ENCODE measurements around the gene MACROD1. TPM values are rescaled to one million over a fixed set of nuclear protein-coding genes. Genes with fewer than 3 reads are reported as not detected.
"Not testable (repeated sequence)": the region's sequence is repeated elsewhere in the genome, so short reads cannot be mapped to it uniquely, and the experiment has no call there.

The MACROD1 gene
- total RNA-seq, 1 experiment from 2014 or later: 26.3 TPM

DNA sequence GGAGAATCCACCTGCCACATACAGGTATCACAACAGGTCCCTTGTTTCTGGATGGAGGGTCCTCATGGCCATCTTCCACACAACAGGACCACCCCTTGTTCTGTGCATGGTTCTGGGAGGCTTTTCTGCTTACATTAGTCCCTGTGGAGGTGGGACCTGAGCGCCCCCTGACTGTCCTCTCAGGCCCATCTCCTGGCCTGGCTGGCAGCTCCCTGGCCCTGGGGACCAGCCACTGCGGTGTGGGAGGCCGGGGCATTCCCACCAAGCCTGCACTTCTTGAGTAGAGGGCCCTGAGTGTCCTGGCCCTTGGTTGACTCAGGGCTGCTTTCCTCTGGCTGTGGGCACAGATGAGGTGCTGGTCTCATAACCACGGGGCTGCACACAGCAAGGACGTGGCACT, 186.5 kb downstream of the MACROD1 start:
- H3K4me3 ChIP-seq: no peak overlapping the region
- no peak for DNase-seq

DNA sequence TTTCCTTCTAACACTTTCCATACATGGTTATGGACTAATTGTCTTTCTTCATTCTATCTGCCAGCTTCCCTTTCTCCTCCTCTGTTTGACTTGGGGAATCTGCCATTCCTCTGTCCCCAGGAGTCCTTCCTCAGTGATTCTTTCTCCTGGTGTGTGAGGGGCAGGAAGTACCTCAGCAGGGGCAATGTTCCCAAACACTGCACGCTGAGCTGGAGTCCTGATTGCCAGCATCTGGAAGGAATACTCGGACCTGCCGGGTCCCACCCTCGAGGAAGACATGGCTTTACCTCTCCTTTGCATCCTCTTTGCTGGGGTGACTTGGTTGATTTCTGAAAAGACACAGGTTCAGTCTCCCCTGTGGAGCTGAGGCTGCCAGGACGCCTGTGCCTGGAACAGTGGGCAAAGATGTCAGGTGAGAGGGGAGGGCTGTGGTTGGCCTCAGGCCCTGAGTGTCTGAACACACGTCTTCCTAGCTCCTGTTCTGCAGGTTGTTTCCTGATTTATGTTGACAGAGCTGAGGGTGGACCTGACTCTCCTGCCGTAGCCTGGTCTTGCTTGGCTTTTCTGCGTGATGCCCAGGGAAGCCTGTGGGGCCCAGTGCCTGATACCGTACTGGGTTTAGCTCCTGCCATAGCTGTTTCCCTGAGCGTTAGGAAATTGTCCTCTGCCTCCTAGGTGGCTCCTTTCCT, 187.2 kb downstream of the MACROD1 start:
- Histone ChIP-seq H3K4me1 (peaks cover 4% of the 10 kb centered on the region), H3K27ac (no peak overlapping the region), H3K9me3 (replicated peaks) (no peaks in the 10 kb centered on the region), H3K36me3 (peaks cover 10% of the 10 kb centered on the region; the same call in 1 of the 2 replicates), H3K27me3 (no peaks in the 10 kb centered on the region), H3K4me3 (no peak overlapping the region)
- no peak for DNase-seq

More for the DNA sequence above, 186.5 kb downstream of the MACROD1 start:
- Histone ChIP-seq H3K27me3 (no peaks in the 10 kb centered on the region), H3K9me3 (replicated peaks) (no peaks in the 10 kb centered on the region), H3K4me1 (peaks cover 4% of the 10 kb centered on the region), H3K27ac (no peak overlapping the region), H3K36me3 (peaks cover 10% of the 10 kb centered on the region; the same call in 1 of the 2 replicates)

DNA sequence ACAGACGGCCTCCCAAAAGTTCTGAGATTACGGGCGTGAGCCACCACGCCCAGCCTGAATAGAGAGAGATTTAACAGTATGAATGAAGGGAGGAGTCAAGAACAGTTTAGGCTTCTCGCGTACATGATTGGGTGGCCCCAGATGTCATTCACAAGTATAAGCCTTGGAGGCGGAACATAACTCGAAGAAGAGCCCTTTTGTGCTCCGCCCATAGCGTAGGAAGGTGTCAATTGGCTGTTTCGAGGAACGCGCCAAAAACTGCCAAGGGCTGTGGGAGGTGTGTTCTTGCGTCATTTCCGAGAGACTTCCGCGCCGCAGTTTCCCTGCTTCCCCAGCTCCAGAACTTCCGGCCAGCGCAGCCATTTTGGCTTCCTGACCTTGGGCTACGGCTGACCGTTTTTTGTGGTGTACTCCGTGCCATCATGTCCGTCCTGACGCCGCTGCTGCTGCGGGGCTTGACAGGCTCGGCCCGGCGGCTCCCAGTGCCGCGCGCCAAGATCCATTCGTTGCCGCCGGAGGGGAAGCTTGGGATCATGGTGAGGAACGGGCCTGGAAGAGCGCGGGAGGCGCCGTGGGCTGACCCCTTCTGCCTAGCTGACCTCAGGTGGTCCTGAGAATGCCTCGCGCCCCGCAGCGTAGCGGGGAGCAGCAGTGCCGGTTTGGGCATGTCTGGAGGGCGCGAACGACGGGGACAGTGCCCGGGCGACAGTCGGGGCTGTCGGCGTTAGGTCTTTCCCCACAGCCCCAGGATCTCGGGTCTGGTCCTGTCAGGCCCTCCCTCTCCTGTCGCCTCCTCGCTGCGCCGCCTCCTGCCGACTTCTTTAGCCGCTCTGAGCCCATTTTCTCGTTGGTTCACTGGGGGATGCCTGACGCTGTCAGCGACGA, 191.4 kb downstream of the MACROD1 start, which contains the start of gene COX8A:
Gene COX8A (plus strand): TSS at position 362 of the 885 bp plus-strand sequence. CDS start 61 bp downstream, at position 423.
- no peaks in the 10 kb centered on the region for H3K27me3 ChIP-seq
- peaks cover 10% of the 10 kb centered on the region; the same call in 1 of the 2 replicates for H3K36me3 ChIP-seq
- H3K9me3 ChIP-seq (replicated peaks): no peaks in the 10 kb centered on the region
- H3K4me3 ChIP-seq: peak within 1 kb of the TSS; percentile 78
- peaks cover 4% of the 10 kb centered on the region for H3K4me1 ChIP-seq
- DNase-seq: peak; percentile 99 to 100
- peak within 1 kb of the TSS; percentile 87 for H3K27ac ChIP-seq

DNA sequence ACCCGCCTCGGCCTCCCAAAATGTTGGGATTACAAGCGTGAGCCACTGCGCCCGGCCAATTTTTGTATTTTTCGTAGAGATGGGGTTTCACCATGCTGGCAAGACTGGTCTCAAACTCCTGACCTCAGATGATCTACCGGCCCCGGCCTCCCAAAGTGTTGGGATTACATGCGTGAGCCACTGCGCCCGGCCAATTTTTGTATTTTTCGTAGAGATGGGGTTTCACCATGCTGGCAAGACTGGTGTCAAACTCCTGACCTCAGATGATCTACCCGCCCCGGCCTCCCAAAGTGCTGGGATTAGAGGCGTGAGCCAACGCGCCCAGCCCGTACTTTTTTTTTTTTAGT, 192.0 kb downstream of the MACROD1 start:
- H3K9me3 ChIP-seq (replicated peaks); DNase-seq; H3K4me3 ChIP-seq; H3K27ac ChIP-seq; H3K4me1 ChIP-seq; H3K27me3 ChIP-seq: not testable (repeated sequence)
- peaks cover 10% of the 10 kb centered on the region; the same call in 1 of the 2 replicates for H3K36me3 ChIP-seq

DNA sequence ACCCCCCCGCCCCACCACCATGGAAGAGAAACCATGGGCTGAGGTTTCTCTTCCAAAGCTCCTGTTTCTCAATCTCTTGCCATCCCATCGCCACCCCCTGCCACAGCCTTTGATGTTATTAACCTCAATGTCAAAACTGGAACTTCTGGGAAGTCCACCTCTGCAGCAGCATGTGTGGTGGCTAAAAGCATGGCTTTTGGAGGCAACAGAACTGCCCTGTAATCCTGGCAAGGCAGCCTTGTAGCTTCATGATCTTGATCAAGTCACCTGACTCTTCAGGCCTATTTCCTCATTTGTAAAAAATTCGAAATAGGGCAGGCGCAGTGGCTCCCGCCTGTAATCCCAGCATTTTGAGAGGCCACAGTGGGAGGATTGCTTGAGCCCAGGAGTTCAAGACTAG, 195.0 kb downstream of the MACROD1 start:
- no peak for DNase-seq
- Histone ChIP-seq H3K4me1 (peaks cover 2% of the 10 kb centered on the region), H3K27ac (no peak overlapping the region), H3K4me3 (no peak overlapping the region), H3K27me3 (no peaks in the 10 kb centered on the region), H3K9me3 (replicated peaks) (no peaks in the 10 kb centered on the region), H3K36me3 (peaks cover 1% of the 10 kb centered on the region; the same call in 1 of the 2 replicates)

DNA sequence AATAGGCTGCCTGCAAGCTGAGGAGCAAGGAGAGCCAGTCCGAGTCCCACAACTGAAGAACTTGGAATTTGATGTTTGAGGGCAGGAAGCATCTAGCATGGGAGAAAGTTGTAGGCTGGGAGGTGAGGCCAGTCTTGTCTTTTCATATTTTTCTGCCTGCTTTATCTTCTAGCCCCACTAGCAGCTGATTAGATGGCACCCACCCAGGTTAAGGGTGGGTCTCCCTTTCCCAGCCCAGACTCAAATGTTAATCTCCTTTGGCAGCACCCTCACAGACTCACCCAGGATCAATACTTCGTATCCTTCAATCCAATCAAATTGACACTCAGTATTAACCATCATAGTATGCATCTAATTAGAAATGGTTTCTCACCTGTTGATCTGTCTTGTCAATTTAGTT, 196.5 kb downstream of the MACROD1 start:
- Histone ChIP-seq H3K4me1 (no peaks in the 10 kb centered on the region), H3K36me3 (no peaks in the 10 kb centered on the region), H3K27ac (no peak overlapping the region), H3K27me3 (no peaks in the 10 kb centered on the region), H3K4me3 (no peak overlapping the region), H3K9me3 (replicated peaks) (no peaks in the 10 kb centered on the region)
- no peak for DNase-seq

DNA sequence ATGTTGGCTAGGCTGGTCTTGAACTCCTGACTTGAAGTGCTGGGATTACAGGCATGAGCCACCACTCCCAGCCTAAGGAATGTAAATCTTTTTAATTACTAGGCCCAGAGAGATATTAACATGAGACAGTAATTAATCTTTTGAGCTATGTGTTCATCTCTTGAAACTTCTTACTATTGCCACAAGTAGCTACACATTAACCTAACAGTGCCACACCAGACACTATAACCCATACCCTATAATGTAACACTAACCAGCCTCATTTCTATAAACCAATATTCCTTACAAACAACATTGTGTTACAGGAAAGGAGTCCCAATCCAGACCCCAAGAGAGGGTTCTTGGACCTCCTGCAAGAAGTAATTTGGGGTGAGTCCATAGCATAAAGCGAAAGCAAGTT, 199.5 kb downstream of the MACROD1 start:
- H3K4me1 ChIP-seq: peaks cover 10% of the 10 kb centered on the region
- H3K27me3 ChIP-seq: no peaks in the 10 kb centered on the region
- no peaks in the 10 kb centered on the region for H3K36me3 ChIP-seq
- H3K27ac ChIP-seq: no peak overlapping the region
- H3K9me3 ChIP-seq (replicated peaks): no peaks in the 10 kb centered on the region
- DNase-seq: no peak
- H3K4me3 ChIP-seq: no peak overlapping the region

DNA sequence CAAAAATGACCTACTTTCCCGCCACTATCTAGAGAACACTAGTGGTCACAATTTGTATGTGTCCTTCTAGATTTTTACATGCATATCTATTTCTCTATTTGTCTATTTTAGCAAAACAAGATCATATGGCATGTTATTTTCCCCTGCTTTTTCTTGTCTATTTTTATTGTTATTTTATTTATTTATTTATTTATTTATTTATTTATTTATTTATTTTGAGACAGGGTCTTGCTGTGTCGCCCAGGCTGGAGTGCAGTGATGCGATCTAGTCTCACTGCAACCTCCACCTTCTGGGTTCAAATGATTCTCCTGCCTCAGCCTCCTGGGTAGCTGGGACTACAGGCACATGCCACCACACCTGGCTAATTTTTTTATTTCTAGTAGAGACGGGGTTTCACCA, 202.0 kb downstream of the MACROD1 start:
- not testable (repeated sequence) for H3K27ac ChIP-seq; H3K27me3 ChIP-seq; H3K4me3 ChIP-seq; H3K9me3 ChIP-seq (replicated peaks); DNase-seq; H3K36me3 ChIP-seq
- H3K4me1 ChIP-seq: peaks cover 21% of the 10 kb centered on the region

DNA sequence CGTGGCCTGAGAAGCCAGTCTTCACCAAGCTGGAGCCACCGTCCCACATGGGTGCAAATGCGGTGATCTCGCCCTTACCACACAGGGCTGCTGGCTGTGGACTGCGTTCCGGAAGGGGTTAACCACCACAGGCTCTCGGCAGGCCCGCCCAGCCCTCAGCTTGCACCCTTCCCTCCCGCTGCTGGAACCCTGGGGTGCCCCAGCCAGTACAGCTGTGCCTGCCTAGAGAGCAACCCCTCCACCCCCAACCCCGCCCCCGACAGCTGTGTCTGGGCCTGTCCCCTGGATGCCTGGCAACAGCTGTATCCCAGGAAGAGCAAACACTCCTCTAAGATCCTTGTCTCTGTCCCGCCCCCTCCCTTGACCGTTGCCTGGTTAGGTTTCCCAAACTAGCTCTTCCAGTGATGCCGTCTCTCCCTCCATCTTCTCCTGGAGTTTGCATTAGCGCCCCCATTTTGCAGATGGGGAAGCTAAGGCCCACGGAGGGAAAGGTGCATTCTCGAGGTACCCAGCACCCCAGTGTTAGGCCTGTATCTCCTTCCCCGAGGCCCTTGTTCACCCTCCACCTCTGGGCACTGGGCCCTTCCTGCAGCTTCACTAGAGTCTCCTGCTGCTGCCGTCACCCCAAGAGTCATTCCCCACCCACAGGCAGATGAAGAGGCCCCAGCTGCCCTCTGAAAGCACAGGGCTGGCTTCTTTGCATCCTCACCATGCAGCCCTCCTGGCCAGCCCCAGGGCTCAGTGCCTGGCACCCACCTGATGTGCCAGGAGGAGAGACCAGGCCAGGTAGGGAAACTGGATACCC, 204.1 kb downstream of the MACROD1 start:
- H3K27ac ChIP-seq: peak overlapping the region; percentile 62
- H3K36me3 ChIP-seq: no peaks in the 10 kb centered on the region
- no peaks in the 10 kb centered on the region for H3K27me3 ChIP-seq
- H3K9me3 ChIP-seq (replicated peaks): no peaks in the 10 kb centered on the region
- H3K4me1 ChIP-seq: peaks cover 21% of the 10 kb centered on the region
- no peak overlapping the region for H3K4me3 ChIP-seq
- peak; percentile 98 to 99 for DNase-seq

DNA sequence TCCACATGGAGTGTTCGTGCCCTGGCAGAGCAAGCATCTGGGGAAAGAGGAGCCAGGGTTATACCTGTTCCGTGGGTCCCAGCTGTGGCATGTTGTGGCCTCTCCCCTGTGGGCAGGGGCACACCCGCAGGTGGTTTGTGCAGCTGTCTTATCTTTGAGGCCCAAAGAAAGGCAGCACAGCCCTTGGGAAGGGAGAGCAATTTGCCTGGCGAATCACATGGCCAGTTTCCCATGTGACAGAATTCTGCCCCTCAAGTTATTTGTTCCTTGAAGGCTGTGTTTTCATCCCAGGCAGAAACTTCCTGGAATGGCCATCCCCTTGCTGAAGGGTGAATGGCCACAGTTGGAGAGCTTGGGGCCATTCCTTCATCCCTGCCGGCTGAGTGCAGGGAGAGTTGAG, 207.9 kb downstream of the MACROD1 start:
- peaks cover 18% of the 10 kb centered on the region for H3K36me3 ChIP-seq
- H3K27me3 ChIP-seq: no peaks in the 10 kb centered on the region
- H3K4me3 ChIP-seq: no peak overlapping the region
- peak; percentile 52 to 56 for DNase-seq
- no peaks in the 10 kb centered on the region for H3K9me3 ChIP-seq (replicated peaks)
- no peak overlapping the region for H3K27ac ChIP-seq
- H3K4me1 ChIP-seq: peaks cover 21% of the 10 kb centered on the region

DNA sequence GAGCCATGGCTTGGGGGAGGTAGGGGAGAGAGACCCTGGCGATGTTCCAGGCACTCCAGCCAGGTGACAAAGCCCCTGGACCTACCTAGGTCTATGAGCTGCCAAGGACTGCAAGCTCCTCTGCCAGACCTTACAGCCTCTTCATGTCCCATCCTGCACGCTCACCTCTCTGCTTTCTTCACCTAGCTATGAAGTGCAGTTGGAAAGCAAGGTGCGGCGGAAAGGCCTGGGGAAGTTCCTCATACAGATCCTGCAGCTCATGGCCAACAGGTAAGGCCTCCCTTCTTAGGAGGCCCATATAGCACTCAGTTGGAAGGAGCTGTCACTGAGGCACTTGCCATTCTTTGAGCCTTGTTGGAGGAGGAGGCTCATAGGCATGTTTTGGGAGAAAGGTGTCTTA, 213.3 kb downstream of the MACROD1 start:
- Histone ChIP-seq H3K27ac (no peak overlapping the region), H3K36me3 (peaks cover 37% of the 10 kb centered on the region), H3K9me3 (replicated peaks) (no peaks in the 10 kb centered on the region), H3K4me1 (peaks cover 12% of the 10 kb centered on the region; the same call in 1 of the 2 replicates), H3K27me3 (no peaks in the 10 kb centered on the region), H3K4me3 (no peak overlapping the region)
- DNase-seq: no peak

DNA sequence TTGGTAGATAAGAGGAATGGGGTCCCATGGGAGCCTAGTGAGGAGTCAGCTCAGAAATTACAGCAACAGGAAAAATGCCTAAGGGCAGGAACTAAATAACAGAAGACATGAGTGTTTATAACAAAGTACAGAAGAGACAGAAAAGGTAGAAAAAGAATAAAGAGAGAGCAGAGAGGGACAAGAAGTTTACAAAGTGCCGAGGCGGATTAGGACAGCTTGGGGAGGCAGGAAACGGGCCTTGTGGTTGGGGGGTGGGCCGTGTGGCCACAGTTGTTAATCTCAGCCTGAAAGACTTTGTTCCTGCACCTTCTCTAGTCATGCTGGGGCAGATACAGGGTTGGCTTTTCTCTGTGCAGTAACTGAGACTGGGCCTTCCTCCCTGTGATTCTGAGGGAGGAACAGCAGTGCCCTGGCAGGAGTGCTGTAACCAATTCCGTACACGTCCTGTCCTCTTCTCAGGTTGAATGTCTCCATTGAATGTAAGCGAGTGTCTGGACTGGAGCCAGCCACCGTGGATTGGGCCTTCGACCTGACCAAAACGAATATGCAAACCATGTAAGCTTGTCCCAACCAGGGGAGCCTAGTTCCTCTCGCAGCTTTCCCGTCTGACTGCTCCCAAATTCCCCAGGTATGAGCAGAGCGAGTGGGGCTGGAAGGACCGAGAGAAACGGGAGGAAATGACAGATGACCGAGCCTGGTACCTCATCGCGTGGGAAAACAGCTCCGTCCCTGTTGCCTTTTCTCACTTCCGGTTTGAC, 214.0 kb downstream of the MACROD1 start:
- Histone ChIP-seq H3K27me3 (no peaks in the 10 kb centered on the region), H3K27ac (0 out of 2 replicates have a peak overlapping the region, but pooled peaks have one; percentile 22), H3K36me3 (peaks cover 38% of the 10 kb centered on the region), H3K4me3 (no peak overlapping the region), H3K4me1 (peaks cover 12% of the 10 kb centered on the region; the same call in 1 of the 2 replicates), H3K9me3 (replicated peaks) (no peaks in the 10 kb centered on the region)
- peak in 1 of 2 experiments; percentile 52 for DNase-seq

All from SJCRH30 (cell line).